Neural cell (in vitro differentiated cells): ENCODE measurements around the gene MAG. TPM values are rescaled to one million over a fixed set of nuclear protein-coding genes. Genes with fewer than 3 reads are reported as not detected.

Experiments
- H2AFZ ChIP-seq: fragments of 200-600, 300-800 bp; sonication (generic), shearing (Covaris generic); 2 replicates; pipeline ENCODE4 v1.6.0; 2014; ENCODE audit warnings: low read depth, mild to moderate bottlenecking, antibody characterized with exemption, low read length, moderate library complexity
- H3F3A ChIP-seq: fragments of 200-600 bp; shearing (Covaris generic); 2 replicates; pipeline ENCODE4 v1.6.1; 2016; ENCODE audit warnings: mild to moderate bottlenecking, moderate library complexity, mixed read lengths, antibody characterized with exemption, low read length; ENCODE audit not compliant: insufficient read depth, poor library complexity, severe bottlenecking
- H3K27ac ChIP-seq: fragments of 200-600, 300-800 bp; sonication (generic), shearing (Covaris generic); 2 replicates; pipeline ENCODE4 v1.5.1; 2014; ENCODE audit warnings: mild to moderate bottlenecking, low read length, moderate library complexity
- H3K27me3 ChIP-seq: fragments of 300-800, 200-600 bp; sonication (generic), shearing (Covaris generic); 2 replicates; pipeline ENCODE4 v1.6.0; 2014; ENCODE audit warnings: mild to moderate bottlenecking, low read depth, low read length, moderate library complexity; ENCODE audit not compliant: insufficient read depth
- H3K36me3 ChIP-seq: fragments of 300-800, 200-600 bp; sonication (generic), shearing (Covaris generic); 2 replicates; pipeline ENCODE4 v1.5.1; 2014; ENCODE audit warnings: mild to moderate bottlenecking, antibody characterized with exemption, low read length, moderate library complexity; ENCODE audit not compliant: insufficient read depth
- H3K4me2 ChIP-seq: fragments of 300-800, 200-600 bp; sonication (generic), shearing (Covaris generic); 2 replicates; pipeline ENCODE4 v1.6.0; 2014; ENCODE audit warnings: mild to moderate bottlenecking, low read length
- H3K4me3 ChIP-seq: fragments of 300-800, 200-600 bp; sonication (generic), shearing (Covaris generic); 2 replicates; pipeline ENCODE4 v1.5.1; 2014; ENCODE audit warnings: mild to moderate bottlenecking, low read length, moderate library complexity
- H3K79me2 ChIP-seq: fragments of 200-600 bp; shearing (Covaris generic); replicated peaks from 2 replicates; pipeline ENCODE4 v1.6.0; 2014; ENCODE audit warnings: mild to moderate bottlenecking, low read length, moderate library complexity; ENCODE audit not compliant: insufficient read depth
- H3K9ac ChIP-seq: fragments of 300-800, 200-600 bp; sonication (generic), shearing (Covaris generic); 2 replicates; pipeline ENCODE4 v1.6.1; 2016; ENCODE audit warnings: mild to moderate bottlenecking, low read length, mixed read lengths
- H3K9me2 ChIP-seq: fragments of 200-600 bp; shearing (Covaris generic); 2 replicates; pipeline ENCODE4 v1.6.1; 2016; ENCODE audit warnings: mild to moderate bottlenecking, low read length, mixed read lengths; ENCODE audit not compliant: insufficient read depth
- H3K9me3 ChIP-seq: fragments of 200-600, 300-800 bp; sonication (generic), shearing (Covaris generic); 2 replicates; pipeline ENCODE4 v1.6.1; 2016; ENCODE audit warnings: mild to moderate bottlenecking, mixed run types, low read length, moderate library complexity, mixed read lengths
- H4K20me1 ChIP-seq: fragments of 200-600 bp; shearing (Covaris generic); 2 replicates; pipeline ENCODE4 v1.6.1; 2016; ENCODE audit warnings: mild to moderate bottlenecking, mixed run types; ENCODE audit not compliant: insufficient read depth
- EP300 ChIP-seq: fragments of 450-650 bp; conservative IDR thresholded peaks from 2 replicates; pipeline ENCODE4 v1.6.1; 2014; ENCODE audit warnings: antibody characterized with exemption, mild to moderate bottlenecking, moderate library complexity; ENCODE audit not compliant: poor library complexity, severe bottlenecking
- EZH2 ChIP-seq: fragments of 200-600, 300-800 bp; shearing (Covaris generic), sonication (generic); IDR thresholded peaks from 2 replicates; pipeline ENCODE4 v1.6.1; 2014; ENCODE audit warnings: antibody characterized with exemption, low read length, borderline replicate concordance, mild to moderate bottlenecking; ENCODE audit not compliant: insufficient read depth, poor library complexity, severe bottlenecking
- MXI1 ChIP-seq: fragments of 450-650 bp; conservative IDR thresholded peaks from 2 replicates; pipeline ENCODE4 v1.6.1; 2014; ENCODE audit warnings: antibody characterized with exemption, mild to moderate bottlenecking; ENCODE audit not compliant: poor library complexity, severe bottlenecking
- POLR2AphosphoS5 ChIP-seq: IDR thresholded peaks from 2 replicates; pipeline ENCODE4 v1.6.1; 2012
- RAD21 ChIP-seq: fragments of 450-650 bp; conservative IDR thresholded peaks from 2 replicates; pipeline ENCODE4 v1.6.1; 2014; ENCODE audit warnings: antibody characterized with exemption, mild to moderate bottlenecking, moderate library complexity
- SMC3 ChIP-seq: fragments of 450-650 bp; conservative IDR thresholded peaks from 2 replicates; pipeline ENCODE4 v1.6.1; 2014; ENCODE audit warnings: antibody characterized with exemption, mild to moderate bottlenecking, moderate library complexity; ENCODE audit not compliant: poor library complexity
- TAF1 ChIP-seq: IDR thresholded peaks from 2 replicates; pipeline ENCODE4 v1.6.1; 2012; ENCODE audit warnings: low read depth
- polyA plus RNA-seq: library from polyadenylated mRNA; depleted of rRNA; stranded (reverse); fragments of >200 nt; gene quantifications from 2 replicates; pipeline ENCODE4 v1.2.3, GENCODE V29; 2014
- TF ChIP-seq, protein P1 (sequence below): IDR thresholded peaks from 2 replicates; pipeline ENCODE4 v1.6.1; 2012; ENCODE audit warnings: borderline replicate concordance
- TF ChIP-seq, protein P2 (sequence below): fragments of 450-650 bp; IDR thresholded peaks from 2 replicates; pipeline ENCODE4 v1.5.1; 2014; ENCODE audit warnings: antibody characterized with exemption, mild to moderate bottlenecking, moderate library complexity; ENCODE audit not compliant: poor library complexity, severe bottlenecking

The MAG gene
- polyA plus RNA-seq, 1 donor from 2014 or later = not detected

DNA sequence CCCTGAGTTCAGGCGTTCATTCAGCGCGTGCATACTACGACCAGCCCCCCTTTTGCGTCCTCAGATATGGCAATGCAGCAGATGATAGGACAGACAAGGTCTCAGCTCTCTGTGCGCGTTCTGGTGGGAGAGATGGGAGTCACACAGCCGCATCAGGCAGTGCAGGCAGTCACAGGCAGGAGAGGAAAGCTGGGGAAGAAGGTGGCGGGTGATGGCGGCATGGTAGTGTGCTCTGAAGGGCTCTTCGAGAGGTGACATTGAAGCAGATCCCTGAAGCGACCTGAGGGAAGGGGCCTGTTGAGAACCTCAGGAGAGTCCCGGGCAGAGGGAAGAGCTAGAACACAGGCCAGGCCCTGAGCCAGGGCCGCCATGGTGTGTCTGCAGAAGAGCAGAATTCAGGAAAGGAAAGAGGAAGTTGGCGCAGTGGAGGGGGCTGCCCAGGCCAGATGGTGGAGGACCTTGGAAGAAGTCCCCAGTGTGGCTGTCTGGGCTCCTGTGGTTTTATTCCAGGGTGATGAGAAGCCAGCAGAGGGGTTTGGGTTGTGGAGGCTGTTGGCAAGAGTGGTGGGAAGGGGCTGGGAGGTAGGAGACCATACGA, 19.7 kb upstream of the MAG start:
- H3K9ac ChIP-seq = no peak overlapping the region
- H3K9me2 ChIP-seq = no peaks in the 10 kb centered on the region
- H3K9me3 ChIP-seq = no peaks in the 10 kb centered on the region
- no peak overlapping the region for H3K27ac ChIP-seq
- H3K36me3 ChIP-seq = no peaks in the 10 kb centered on the region
- TF ChIP-seq RAD21 = no peak
- no peak for TF ChIP-seq POLR2AphosphoS5
- no peak for TF ChIP-seq MXI1
- no peak for TF ChIP-seq TAF1
- no peak for TF ChIP-seq SMC3
- TF ChIP-seq, protein P1, sequence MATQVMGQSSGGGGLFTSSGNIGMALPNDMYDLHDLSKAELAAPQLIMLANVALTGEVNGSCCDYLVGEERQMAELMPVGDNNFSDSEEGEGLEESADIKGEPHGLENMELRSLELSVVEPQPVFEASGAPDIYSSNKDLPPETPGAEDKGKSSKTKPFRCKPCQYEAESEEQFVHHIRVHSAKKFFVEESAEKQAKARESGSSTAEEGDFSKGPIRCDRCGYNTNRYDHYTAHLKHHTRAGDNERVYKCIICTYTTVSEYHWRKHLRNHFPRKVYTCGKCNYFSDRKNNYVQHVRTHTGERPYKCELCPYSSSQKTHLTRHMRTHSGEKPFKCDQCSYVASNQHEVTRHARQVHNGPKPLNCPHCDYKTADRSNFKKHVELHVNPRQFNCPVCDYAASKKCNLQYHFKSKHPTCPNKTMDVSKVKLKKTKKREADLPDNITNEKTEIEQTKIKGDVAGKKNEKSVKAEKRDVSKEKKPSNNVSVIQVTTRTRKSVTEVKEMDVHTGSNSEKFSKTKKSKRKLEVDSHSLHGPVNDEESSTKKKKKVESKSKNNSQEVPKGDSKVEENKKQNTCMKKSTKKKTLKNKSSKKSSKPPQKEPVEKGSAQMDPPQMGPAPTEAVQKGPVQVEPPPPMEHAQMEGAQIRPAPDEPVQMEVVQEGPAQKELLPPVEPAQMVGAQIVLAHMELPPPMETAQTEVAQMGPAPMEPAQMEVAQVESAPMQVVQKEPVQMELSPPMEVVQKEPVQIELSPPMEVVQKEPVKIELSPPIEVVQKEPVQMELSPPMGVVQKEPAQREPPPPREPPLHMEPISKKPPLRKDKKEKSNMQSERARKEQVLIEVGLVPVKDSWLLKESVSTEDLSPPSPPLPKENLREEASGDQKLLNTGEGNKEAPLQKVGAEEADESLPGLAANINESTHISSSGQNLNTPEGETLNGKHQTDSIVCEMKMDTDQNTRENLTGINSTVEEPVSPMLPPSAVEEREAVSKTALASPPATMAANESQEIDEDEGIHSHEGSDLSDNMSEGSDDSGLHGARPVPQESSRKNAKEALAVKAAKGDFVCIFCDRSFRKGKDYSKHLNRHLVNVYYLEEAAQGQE = no peak
- TF ChIP-seq, protein P2, sequence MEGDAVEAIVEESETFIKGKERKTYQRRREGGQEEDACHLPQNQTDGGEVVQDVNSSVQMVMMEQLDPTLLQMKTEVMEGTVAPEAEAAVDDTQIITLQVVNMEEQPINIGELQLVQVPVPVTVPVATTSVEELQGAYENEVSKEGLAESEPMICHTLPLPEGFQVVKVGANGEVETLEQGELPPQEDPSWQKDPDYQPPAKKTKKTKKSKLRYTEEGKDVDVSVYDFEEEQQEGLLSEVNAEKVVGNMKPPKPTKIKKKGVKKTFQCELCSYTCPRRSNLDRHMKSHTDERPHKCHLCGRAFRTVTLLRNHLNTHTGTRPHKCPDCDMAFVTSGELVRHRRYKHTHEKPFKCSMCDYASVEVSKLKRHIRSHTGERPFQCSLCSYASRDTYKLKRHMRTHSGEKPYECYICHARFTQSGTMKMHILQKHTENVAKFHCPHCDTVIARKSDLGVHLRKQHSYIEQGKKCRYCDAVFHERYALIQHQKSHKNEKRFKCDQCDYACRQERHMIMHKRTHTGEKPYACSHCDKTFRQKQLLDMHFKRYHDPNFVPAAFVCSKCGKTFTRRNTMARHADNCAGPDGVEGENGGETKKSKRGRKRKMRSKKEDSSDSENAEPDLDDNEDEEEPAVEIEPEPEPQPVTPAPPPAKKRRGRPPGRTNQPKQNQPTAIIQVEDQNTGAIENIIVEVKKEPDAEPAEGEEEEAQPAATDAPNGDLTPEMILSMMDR = no peak
- no peak for TF ChIP-seq EZH2
- TF ChIP-seq EP300 = no peak
- no peak overlapping the region for H3K4me2 ChIP-seq
- H4K20me1 ChIP-seq = no peaks in the 10 kb centered on the region
- H2AFZ ChIP-seq = no peak overlapping the region
- H3K4me3 ChIP-seq = no peak overlapping the region
- H3F3A ChIP-seq = no peaks in the 10 kb centered on the region
- H3K27me3 ChIP-seq = no peaks in the 10 kb centered on the region
- H3K79me2 ChIP-seq = peaks cover 6% of the 10 kb centered on the region

DNA sequence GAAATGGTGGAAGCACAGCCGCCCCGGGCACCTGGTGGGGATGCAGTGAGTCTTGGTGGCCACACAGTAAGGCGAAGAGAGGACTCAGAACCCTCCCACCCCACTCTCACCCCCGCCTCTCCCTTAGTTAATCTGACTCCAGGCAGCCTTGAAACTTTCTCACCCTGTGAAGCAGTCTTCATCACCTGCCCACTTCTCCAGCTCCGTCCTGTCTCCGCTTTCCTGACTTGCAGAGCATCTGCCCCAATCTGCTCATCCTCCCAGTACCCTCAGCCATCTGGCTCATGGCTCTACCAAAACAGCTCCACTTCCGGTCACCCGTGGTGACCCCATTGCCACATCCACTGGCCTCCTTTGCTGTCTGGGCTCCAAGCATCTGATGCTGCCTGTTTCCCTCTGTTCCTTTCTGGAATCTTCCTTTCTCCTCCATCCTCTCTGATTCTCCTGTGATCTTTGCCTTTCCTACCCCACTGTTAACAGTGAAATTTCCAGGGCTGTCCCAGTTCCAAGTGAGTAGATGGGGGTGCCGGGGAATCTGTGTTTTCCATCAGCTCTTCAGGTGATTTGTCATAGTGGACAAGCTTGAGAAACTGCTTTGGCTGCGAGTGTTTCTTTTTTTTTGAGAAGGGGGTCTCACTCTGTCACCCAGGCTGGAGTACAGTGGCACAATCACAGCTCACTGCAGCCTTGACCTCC, 18.9 kb upstream of the MAG start:
- Histone ChIP-seq H3K4me2 (no peak overlapping the region), H3K9ac (no peak overlapping the region), H4K20me1 (no peaks in the 10 kb centered on the region), H3K36me3 (no peaks in the 10 kb centered on the region), H2AFZ (no peak overlapping the region), H3K9me3 (no peaks in the 10 kb centered on the region), H3K4me3 (no peak overlapping the region), H3K27me3 (no peaks in the 10 kb centered on the region), H3K9me2 (no peaks in the 10 kb centered on the region), H3F3A (no peaks in the 10 kb centered on the region), H3K79me2 (no peaks in the 10 kb centered on the region), H3K27ac (no peak overlapping the region)
- TF ChIP-seq, protein P1 = no peak
- TF ChIP-seq, protein P2 = no peak
- no peak for TF ChIP-seq TAF1
